Measurements from ENCODE around the gene TCF20.

Gene TCF20

GRCh38 chr22:42300259-42301076 is 30.0 kb upstream of the TCF20 start:
- in situ Hi-C loops (cut with MboI; ENCODE audit: low sequenced_read_pairs): no loop called here

- in situ Hi-C loops (cut with MboI; ENCODE audit: low sequenced_read_pairs): no loop called here
Measured at GRCh38 chr22:42299586-42300258, 29.3 kb upstream of the TCF20 start.

- in situ Hi-C loops (cut with MboI; ENCODE audit: low sequenced_read_pairs): no loop called here
Measured at GRCh38 chr22:42298746-42299145, 28.3 kb upstream of the TCF20 start.

GRCh38 chr22:42297778-42298177 is 27.3 kb upstream of the TCF20 start:
- in situ Hi-C loops (cut with MboI; ENCODE audit: low sequenced_read_pairs): no loop called here

- in situ Hi-C loops (cut with MboI; ENCODE audit: low sequenced_read_pairs): no loop called here
Measured at GRCh38 chr22:42296883-42297282, 26.4 kb upstream of the TCF20 start.

GRCh38 chr22:42296381-42296853 is 26.0 kb upstream of the TCF20 start:
- in situ Hi-C loops (cut with MboI; ENCODE audit: low sequenced_read_pairs): no loop called here

- in situ Hi-C loops (cut with MboI; ENCODE audit: low sequenced_read_pairs): no loop called here
Measured at GRCh38 chr22:42294034-42294985, 23.9 kb upstream of the TCF20 start.

- in situ Hi-C loops (cut with MboI; ENCODE audit: low sequenced_read_pairs): no loop called here
Measured at GRCh38 chr22:42292732-42293520, 22.5 kb upstream of the TCF20 start.

- in situ Hi-C loops (cut with MboI; ENCODE audit: low sequenced_read_pairs): no loop called here
Measured at GRCh38 chr22:42291287-42291686, 20.8 kb upstream of the TCF20 start.

GRCh38 chr22:42289671-42290541 is 19.5 kb upstream of the TCF20 start:
- in situ Hi-C loops (cut with MboI; ENCODE audit: low sequenced_read_pairs): no loop called here

GRCh38 chr22:42288791-42289190 is 18.3 kb upstream of the TCF20 start:
- in situ Hi-C loops (cut with MboI; ENCODE audit: low sequenced_read_pairs): no loop called here

- in situ Hi-C loops (cut with MboI; ENCODE audit: low sequenced_read_pairs): no loop called here
Measured at GRCh38 chr22:42287174-42287890, 16.9 kb upstream of the TCF20 start.

- in situ Hi-C loops (cut with MboI; ENCODE audit: low sequenced_read_pairs): no loop called here
Measured at GRCh38 chr22:42286205-42286604, 15.8 kb upstream of the TCF20 start.

GRCh38 chr22:42285604-42286003 is 15.2 kb upstream of the TCF20 start:
- in situ Hi-C loops (cut with MboI; ENCODE audit: low sequenced_read_pairs): no loop called here

- in situ Hi-C loops (cut with MboI; ENCODE audit: low sequenced_read_pairs): no loop called here
Measured at GRCh38 chr22:42284643-42285181, 14.3 kb upstream of the TCF20 start.

GRCh38 chr22:42284202-42284591 is 13.7 kb upstream of the TCF20 start:
- in situ Hi-C loops (cut with MboI; ENCODE audit: low sequenced_read_pairs): no loop called here

GRCh38 chr22:42283278-42284201 is 13.1 kb upstream of the TCF20 start:
- in situ Hi-C loops (cut with MboI; ENCODE audit: low sequenced_read_pairs): no loop called here

- in situ Hi-C loops (cut with MboI; ENCODE audit: low sequenced_read_pairs): no loop called here
Measured at GRCh38 chr22:42282943-42283277, 12.5 kb upstream of the TCF20 start.

All from HL-60/S4 treated with phorbol 12-myristate 13-acetate at 8.2 ng/mL for 4 days and 3 days (cell line).